C1 segment of cervical spinal cord (tissue), 14 donors: ENCODE data around the gene DMAC2L.
A peak's percentile ranks its signal among the peaks of the same experiment; 100 is the strongest.
"Not testable (repeated sequence)": the region's sequence is repeated elsewhere in the genome, so short reads cannot be mapped to it uniquely, and the experiment has no call there.

ENCODE experiments used
- DNase-seq, 14 donors: peaks; one replicate each; lab custom pipeline; 2025; lab: John Stamatoyannopoulos, UW

Gene DMAC2L

GRCh38 chr14:50311972-50312733, at the start of gene DMAC2L, which contains the start of gene L2HGDH:
Gene DMAC2L (plus strand): TSS chr14:50312324. CDS start chr14:50321488, 9,164 bp downstream.
Gene L2HGDH (minus strand): TSS chr14:50312229. CDS start chr14:50312150, 79 bp downstream.
- DNase-seq: peak; percentile 59 to 98 (median 92)

DNA sequence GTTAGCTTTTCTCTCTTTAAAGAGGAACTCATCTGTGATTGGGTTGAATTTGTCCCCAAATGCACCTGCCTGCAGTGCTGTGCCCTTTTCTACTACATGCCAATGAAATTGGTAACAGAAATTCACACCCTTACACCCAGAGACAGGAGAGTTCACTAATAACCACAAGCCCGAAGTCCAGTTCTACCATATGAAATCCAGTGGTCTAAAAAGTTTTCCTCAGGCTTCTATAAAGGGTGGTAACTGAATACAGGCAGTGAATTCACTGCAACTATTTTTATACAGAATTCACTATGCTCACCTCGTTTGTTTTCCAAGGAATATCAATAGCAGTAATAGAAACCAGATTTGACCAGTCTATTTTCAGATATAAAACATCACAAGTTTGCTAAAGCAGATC, 49.3 kb upstream of the DMAC2L start:
- no peak for DNase-seq

DNA sequence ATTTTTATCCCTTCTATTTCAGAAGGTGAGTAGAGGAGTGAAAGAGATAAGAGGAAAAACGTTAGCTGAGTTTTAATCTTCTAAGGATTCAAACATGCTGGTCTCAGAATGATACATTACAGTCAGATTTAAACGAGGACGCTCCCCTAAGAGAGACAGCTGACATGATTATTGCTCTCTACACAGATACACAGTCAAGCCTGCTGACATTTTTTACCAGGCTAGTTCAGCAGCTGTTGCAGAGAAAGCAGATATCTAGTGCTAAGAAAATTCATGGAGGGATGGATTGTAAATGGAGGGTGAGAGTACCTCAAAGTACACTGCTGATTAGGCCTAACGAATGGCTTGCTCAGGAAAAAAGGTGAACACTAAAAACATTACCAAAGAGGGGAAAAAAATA, 48.8 kb upstream of the DMAC2L start:
- no peak for DNase-seq

DNA sequence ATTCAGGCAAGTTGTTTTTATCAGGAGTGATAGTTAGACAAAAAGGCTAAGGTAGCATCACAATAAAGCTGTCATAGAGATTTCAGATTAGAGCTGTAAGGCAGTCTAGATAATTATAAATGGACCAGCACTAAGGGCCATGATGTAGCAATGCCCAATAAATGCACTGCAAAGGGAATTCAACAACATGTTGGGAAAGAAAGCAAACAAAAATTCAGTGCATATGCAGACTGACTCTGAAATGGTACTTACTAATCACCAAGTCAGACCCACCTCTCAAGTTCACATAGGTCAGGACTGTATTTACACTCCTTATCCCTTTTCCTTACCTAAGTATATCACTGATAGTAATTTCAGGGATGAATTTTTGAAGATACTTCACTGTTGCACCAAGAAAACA, 47.1 kb upstream of the DMAC2L start:
- no peak for DNase-seq

DNA sequence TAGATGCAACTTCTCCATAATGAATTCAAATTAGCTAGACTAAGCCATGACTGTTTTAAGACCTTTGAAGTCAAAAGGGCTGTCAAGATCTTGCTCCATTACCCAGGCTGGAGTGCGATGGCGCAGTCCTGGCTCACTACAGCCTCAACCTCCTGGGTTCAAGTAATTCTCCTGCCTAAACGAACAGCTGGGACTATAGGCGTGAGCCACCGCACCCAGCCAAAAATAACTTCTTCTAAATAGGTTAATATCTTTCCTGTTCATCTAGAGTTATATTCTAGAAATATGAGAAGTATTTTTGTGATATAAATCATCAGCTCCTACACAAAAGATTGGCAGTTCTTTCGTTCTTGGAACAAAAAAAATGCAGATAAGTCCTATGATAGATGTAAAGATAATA, 41.2 kb upstream of the DMAC2L start:
- DNase-seq: no peak

- no peak for DNase-seq
These were observed 39.6 kb upstream of the DMAC2L start for GRCh38 chr14:50272498-50272897.

DNA sequence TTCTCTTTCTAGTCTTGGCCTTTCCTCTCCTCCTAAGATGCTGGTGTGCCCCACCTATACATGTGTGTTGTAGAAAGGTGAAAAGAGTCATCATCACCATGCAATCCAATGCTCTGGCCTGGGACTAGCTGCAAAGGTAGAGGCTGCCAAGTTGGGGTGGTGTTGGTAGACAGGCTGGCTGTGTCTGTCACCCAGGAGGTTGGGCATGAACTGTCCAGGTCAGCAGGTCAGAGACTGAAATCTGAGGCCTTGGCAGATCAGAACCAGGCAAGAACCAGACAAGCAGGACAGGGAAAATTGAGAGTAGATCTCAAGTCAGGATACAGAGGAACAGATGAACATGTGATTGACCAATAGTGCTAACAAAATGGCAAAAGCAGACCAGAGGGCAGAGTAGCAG, 26.3 kb upstream of the DMAC2L start:
- no peak for DNase-seq

DNA sequence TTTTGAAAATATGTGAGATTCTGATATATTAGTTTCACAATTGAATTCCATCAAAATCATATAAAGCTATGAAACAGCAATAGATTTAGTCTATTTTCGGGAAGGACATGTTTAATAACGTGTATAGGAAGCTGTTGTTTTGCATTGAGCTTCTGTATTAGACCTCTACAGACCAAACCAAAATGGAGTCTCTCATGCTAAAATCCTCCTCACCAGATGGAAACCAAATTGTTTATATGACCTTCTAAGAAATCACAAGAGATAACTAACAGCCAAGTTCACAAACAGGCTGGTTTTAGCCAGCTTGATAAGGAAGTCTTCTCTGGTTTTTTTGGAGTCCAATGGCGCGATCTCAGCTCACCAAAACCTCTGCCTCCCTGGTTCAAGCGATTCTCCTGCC, 24.0 kb upstream of the DMAC2L start:
- DNase-seq: no peak

DNA sequence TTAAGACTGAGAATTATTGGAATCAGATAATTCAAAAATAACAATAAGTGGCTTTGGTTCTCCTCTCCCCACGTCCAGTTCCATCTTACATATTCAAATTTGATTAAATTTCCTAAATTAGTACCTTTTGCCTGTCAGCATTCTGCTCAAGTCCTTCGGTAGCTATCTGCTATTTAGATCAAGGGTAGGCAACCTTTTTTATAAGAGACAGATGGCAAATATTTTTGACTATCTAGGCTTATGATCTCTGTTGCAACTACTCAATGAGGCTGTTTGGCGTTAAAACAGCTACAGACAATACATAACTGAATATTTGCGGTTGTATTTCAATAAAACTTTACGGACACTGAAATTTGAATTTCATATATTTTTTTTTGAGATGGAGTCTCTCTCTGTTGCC, 21.8 kb upstream of the DMAC2L start:
- DNase-seq: no peak

- no peak for DNase-seq
These were observed 12.5 kb upstream of the DMAC2L start for GRCh38 chr14:50299585-50299984.

- no peak for DNase-seq
These were observed 10.2 kb upstream of the DMAC2L start for GRCh38 chr14:50301914-50302313.

DNA sequence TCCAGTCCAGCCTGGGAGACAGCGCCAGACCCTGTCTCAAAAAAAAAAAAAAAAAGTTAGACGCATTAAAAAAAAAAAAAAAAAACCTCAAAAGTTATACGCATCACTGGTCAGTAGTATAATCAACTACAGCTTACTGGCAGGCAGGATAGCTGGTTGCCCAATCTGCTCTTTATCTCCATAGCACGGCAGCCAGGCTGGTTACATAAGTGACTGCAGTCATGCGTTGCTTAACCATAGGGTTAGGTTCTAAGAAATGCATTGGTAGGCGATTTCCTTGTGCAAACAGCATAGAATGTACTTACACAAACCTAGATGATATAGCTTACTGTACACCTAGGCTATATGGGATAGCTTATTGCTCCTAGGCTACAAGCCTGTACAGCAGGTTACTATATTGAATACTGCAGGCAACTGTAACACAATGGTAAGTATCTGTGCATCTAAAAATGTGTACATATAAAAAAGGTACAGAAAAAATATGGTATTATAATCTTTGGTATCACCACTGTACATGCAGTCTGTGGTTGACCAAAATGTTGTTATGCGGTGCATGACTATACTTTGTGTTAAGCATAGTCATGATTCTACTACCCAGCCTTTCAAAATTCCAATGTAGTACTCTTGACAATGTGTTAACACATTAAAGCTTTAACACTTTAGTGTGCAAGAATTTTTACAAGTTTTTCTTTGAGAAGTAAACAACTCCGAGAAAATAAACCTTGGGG, 8.2 kb upstream of the DMAC2L start:
- DNase-seq: no peak

- no peak for DNase-seq
These were observed 3.7 kb upstream of the DMAC2L start for GRCh38 chr14:50308363-50308915.

GRCh38 chr14:50310445-50310844, 1.7 kb upstream of the DMAC2L start:
- no peak for DNase-seq

DNA sequence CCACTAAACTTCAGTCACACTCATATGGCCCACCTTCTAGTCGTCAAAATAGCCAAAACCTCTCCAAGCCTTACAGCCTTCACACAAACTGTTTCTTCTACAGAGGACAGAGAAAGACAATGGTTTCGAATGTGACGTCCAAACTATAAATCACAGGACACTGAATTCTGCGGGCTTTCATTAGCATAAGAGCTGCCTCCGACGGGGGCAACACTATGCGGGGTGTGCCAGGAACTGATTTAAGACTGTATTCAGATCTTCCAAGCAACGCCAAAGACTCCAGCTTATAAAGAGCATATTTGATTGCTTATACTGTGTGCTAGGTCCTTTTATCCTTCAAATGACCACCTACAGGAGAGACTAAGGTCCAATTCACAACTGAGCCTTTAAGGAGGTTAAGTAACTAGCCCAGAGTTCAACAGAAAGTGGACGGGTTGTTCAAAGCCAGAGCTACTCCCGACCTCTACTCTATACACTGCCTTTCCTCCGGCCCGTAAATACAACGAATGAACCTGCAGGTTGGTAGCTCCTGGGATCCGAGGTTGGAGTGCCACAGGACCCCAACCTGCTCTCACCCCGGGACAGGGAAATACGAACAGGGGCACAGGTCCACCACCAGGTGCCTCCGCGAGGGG, 670 bp upstream of the DMAC2L start:
- no peak for DNase-seq

DNA sequence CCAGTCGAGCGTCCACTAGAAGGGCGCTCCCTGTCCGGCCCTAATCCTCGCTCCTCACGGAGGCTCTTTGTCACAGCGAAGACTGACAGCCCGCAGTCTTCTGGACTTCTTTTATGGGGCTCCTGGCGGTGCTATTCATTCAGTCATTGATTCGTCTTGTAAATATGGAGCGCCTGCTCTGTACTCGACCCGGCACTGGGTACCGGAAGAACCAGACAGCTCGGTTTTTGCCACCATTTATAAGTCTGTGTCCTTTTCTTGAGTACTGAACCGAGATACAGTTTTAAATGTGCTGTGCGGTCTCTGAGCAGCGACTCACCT, 570 bp downstream of the DMAC2L start:
- DNase-seq: no peak

DNA sequence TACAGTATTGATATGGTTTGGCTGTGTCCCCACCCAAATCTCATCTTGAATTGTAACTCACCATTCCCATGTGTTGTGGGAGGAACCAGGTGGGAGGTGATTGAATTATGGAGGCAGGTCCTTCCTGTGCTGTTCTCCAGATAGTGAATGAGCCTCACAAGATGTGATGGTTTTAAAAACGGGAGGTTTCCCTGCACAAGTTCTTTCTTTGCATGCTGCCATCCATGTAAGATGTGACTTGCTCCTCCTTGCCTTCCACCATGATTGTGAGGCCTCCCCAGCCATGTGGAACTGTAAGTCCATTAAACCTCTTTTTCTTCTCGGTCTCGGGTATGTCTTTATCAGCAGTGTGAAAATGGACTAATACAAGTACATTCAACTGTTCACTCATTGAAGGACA, 2.0 kb downstream of the DMAC2L start:
- not testable (repeated sequence) for DNase-seq

DNA sequence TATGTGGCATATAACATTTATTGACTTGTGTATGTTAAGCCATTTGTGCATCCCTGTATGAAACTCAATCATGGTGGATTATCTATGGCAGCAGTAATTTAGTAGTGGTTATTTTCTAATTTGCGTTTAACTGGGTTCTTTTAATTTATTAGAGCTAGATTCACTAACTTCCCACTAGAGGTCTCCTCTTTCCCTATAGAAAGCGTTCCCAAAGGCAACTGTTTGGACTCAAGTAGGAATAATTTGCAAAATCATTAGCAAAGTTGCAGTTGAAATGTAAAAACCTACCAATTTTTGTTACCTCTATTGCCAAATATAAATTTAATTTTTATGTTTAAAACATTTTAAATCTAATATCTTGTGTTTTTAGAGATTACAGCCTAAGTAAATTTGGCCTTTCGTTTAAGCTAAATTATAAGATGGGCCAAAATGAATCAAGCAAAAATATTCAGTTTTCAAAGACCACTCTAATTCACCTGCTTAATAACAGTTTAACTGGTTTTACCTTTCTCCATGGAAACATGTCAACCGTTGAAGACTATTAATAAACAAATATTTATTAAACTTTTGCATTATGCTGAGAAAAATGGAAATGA, 6.0 kb downstream of the DMAC2L start:
- DNase-seq: peak in 1 of 14 donors; percentile 18

- DNase-seq: no peak
These were observed 7.2 kb downstream of the DMAC2L start for GRCh38 chr14:50319293-50319692.

GRCh38 chr14:50319721-50320120, 7.6 kb downstream of the DMAC2L start:
- DNase-seq: no peak

DNA sequence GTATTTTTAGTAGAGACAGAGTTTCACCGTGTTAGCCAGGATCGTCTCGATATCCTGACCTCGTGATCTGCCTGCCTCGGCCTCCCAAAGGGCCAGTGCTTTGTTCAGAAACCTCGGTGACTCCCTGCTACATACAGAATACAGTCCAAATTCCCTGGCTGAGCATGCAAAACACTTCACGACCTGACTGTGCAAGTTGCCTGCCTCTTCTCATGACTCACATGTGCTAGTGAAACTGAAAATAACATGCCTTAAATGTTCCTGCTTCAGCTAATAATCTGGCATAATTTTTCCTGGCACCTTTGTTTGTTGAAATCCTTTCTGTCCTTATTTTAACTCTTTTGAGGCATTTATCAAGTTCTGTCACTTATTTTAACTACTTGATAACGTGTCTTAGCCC, 8.2 kb downstream of the DMAC2L start:
- no peak for DNase-seq
